ENCODE measurements around the gene TBXAS1. TPM values are rescaled to one million over a fixed set of nuclear protein-coding genes. Genes with fewer than 3 reads are reported as not detected.

TBXAS1 gene
- total and polyA plus RNA-seq, 2 donors (not counting 3 experiments of a cell fraction or from before 2014, with no cell fraction given), result 2.1 to 4.3 TPM

- H3K4me1 ChIP-seq (ENCODE audit: control insufficient read depth, extremely low read depth, insufficient read depth, low read length), result no peaks in the 10 kb centered on the region
- H3K9me3 ChIP-seq (replicated peaks; ENCODE audit: control insufficient read depth, insufficient read depth, low read length), result no peaks in the 10 kb centered on the region
- no peak overlapping the region for H3K4me3 ChIP-seq (replicated peaks in 1 of 3; ENCODE audit: insufficient read depth in 1 of 3, low read depth in 1 of 3, low read length in 3 of 3)
- H3K9ac ChIP-seq (replicated peaks; ENCODE audit: extremely low read depth, insufficient read depth, low read length), result no peak overlapping the region
- no peak overlapping the region for H2AFZ ChIP-seq (ENCODE audit: low read depth, low read length)
- FAIRE-seq (no peak), DNase-seq (ENCODE audit: low read depth, low spot score) (no peak)
- H3K27me3 ChIP-seq (ENCODE audit: control insufficient read depth in 2 of 2, insufficient read depth in 2 of 2, low read length in 2 of 2), result no peaks in the 10 kb centered on the region
- BruUV-seq (replicated peaks), result no TSS peak
- no peak overlapping the region for H3K4me2 ChIP-seq (ENCODE audit: insufficient read depth, low read length)
- TF ChIP-seq POLR2AphosphoS5 (IDR thresholded peaks at IDR 0.05; ENCODE audit: insufficient read depth, low read depth, low read length) (no peak), FOS (IDR thresholded peaks at IDR 0.05; ENCODE audit: borderline replicate concordance, insufficient read depth, low read length) (no peak), JUN (IDR thresholded peaks at IDR 0.05; ENCODE audit: borderline replicate concordance, insufficient read depth, insufficient read length, low read depth) (no peak), CTCF (IDR thresholded peaks at IDR 0.05; ENCODE audit: extremely low read depth in 1 of 2, insufficient read depth in 1 of 2, low read depth in 1 of 2, low read length in 2 of 2) (no peak), MYC (IDR thresholded peaks at IDR 0.05; ENCODE audit: low read depth, low read length) (no peak), GATA2 (IDR thresholded peaks at IDR 0.05; ENCODE audit: insufficient read depth, insufficient read length, low read depth, low read length) (no peak), MAX (IDR thresholded peaks at IDR 0.05; ENCODE audit: insufficient read depth, insufficient read length) (no peak), EZH2 (IDR thresholded peaks at IDR 0.05; ENCODE audit: borderline replicate concordance, low read depth, low read length, severe bottlenecking) (no peak), POLR2A (IDR thresholded peaks at IDR 0.05; ENCODE audit: low read depth, low read length) (no peak)
- no peak overlapping the region for H3K27ac ChIP-seq (ENCODE audit: insufficient read depth, low read depth, low read length)
- no peaks in the 10 kb centered on the region for H3K79me2 ChIP-seq (ENCODE audit: control insufficient read depth, insufficient read depth, low read length)
- dilution Hi-C loops (cut with MboI; ENCODE audit: extremely low pct_ligation_motif_present, low sequenced_read_pairs) (no loop called here), intact Hi-C loops (cut with micrococcal nuclease) (no loop called here)
- H3K9me1 ChIP-seq (replicated peaks; ENCODE audit: control insufficient read depth, extremely low read depth, insufficient read depth, low read length), result no peaks in the 10 kb centered on the region
- POLR2A ChIA-PET, result no interaction called here
- CTCF ChIA-PET, result interaction anchor here (1.1 kb wide), 1 partner anchor 19 kb away, joined by 3 read pairs; no protein-coding TSS in a partner anchor
- H4K20me1 ChIP-seq (replicated peaks; ENCODE audit: control insufficient read depth, extremely low read depth, insufficient read depth, low read length), result no peaks in the 10 kb centered on the region
- no peaks in the 10 kb centered on the region for H3K36me3 ChIP-seq (ENCODE audit: control insufficient read depth in 2 of 2, extremely low read depth in 1 of 2, insufficient read depth in 2 of 2, low read length in 2 of 2)
Measured at GRCh38 chr7:139885511-139885910, 56.4 kb downstream of the TBXAS1 start.
